CD8-positive, alpha-beta memory T cell (primary cell): ENCODE results near the gene RAB14. TPM values are rescaled to one million over a fixed set of nuclear protein-coding genes. Genes with fewer than 3 reads are reported as not detected.
A peak's percentile ranks its signal among the peaks of the same experiment; 100 is the strongest.

ENCODE experiments used
- CTCF ChIA-PET: fragments of 350-600 bp; sonication (Branson Sonifier 250); formaldehyde crosslinking; loops from one replicate; lab custom pipeline; 2021; ENCODE audit warnings: antibody characterized with exemption; lab: Charles Lee
- POLR2A ChIA-PET: fragments of 350-600 bp; sonication (Branson Sonifier 250); formaldehyde crosslinking; loops from one replicate; lab custom pipeline; 2021; ENCODE audit warnings: antibody characterized with exemption; lab: Charles Lee
- DNase-seq, 5 donors: peaks; one replicate each; pipeline versions ENCODE4 v3.0.0 to v3.0.0-alpha.2; 2020 to 2022; ENCODE audit warnings: mixed read lengths in 1 of 5
- H3K27ac ChIP-seq: one replicate; pipeline ENCODE4 v1.7.0; 2013; ENCODE audit warnings: low read depth, mild to moderate bottlenecking, low read length, moderate library complexity
- H3K27me3 ChIP-seq: 2 replicates; pipeline ENCODE4 v1.7.0; 2013; ENCODE audit warnings: low read length, mild to moderate bottlenecking; ENCODE audit not compliant: insufficient read depth, poor library complexity, severe bottlenecking
- H3K36me3 ChIP-seq: 2 replicates; pipeline ENCODE4 v1.7.0; 2013; ENCODE audit warnings: mild to moderate bottlenecking, low read length, moderate library complexity; ENCODE audit not compliant: insufficient read depth
- H3K4me1 ChIP-seq: 2 replicates; pipeline ENCODE4 v1.7.0; 2013; ENCODE audit warnings: mild to moderate bottlenecking, low read length, moderate library complexity; ENCODE audit not compliant: insufficient read depth
- H3K4me3 ChIP-seq: 2 replicates; pipeline ENCODE4 v1.7.0; 2013; ENCODE audit warnings: mild to moderate bottlenecking, low read length
- H3K9me3 ChIP-seq: 2 replicates; pipeline ENCODE4 v1.7.0; 2013; ENCODE audit warnings: mild to moderate bottlenecking, low read length
- H3K27ac Mint-ChIP-seq, 8 donors: one replicate each; pipeline ENCODE4 v1.8.0; 2020 to 2021; ENCODE audit warnings: mixed read lengths in 8 of 8, mild to moderate bottlenecking in 6 of 8, inconsistent platforms in 3 of 8, moderate library complexity in 3 of 8
- H3K27me3 Mint-ChIP-seq, 2 donors: one replicate each; pipeline ENCODE4 v1.8.0; 2020 to 2021; ENCODE audit warnings: mixed read lengths in 2 of 2, mild to moderate bottlenecking in 1 of 2, moderate library complexity in 1 of 2
- H3K36me3 Mint-ChIP-seq, 3 donors: one replicate each; pipeline ENCODE4 v1.8.0; 2020 to 2021; ENCODE audit warnings: mixed read lengths in 3 of 3, inconsistent platforms in 1 of 3, mild to moderate bottlenecking in 1 of 3
- H3K4me1 Mint-ChIP-seq, 3 donors: one replicate each; pipeline ENCODE4 v1.8.0; 2020 to 2021; ENCODE audit warnings: mixed read lengths in 3 of 3, inconsistent platforms in 1 of 3, mild to moderate bottlenecking in 1 of 3
- H3K4me3 Mint-ChIP-seq, 7 donors: one replicate each; pipeline ENCODE4 v1.8.0; 2020 to 2021; ENCODE audit warnings: mixed read lengths in 7 of 7, mild to moderate bottlenecking in 6 of 7, moderate library complexity in 4 of 7, inconsistent platforms in 2 of 7
- H3K9me3 Mint-ChIP-seq, 5 donors: one replicate each; pipeline ENCODE4 v1.8.0; 2020 to 2022; ENCODE audit warnings: mixed read lengths in 5 of 5, mild to moderate bottlenecking in 3 of 5, moderate library complexity in 2 of 5, inconsistent platforms in 1 of 5
- polyA plus RNA-seq: library from polyadenylated mRNA; unstranded; fragments of 300-500 nt; fragmentation: Illumina TruSeq; gene quantifications from one replicate; pipeline ENCODE4 v1.2.3, GENCODE V29; 2021
- total RNA-seq, 2 experiments: library from RNA; stranded (reverse); gene quantifications; one replicate each; pipeline ENCODE4 v1.2.3, GENCODE V29; 2021

Gene RAB14
- total and polyA plus RNA-seq, 3 experiments from 2014 or later = 51.0 to 85.4 (median 81.7) TPM

- POLR2A ChIA-PET = no interaction called here
- Histone ChIP-seq H3K36me3 (no peaks in the 10 kb centered on the region), H3K27ac (no peak overlapping the region), H3K4me1 (peaks cover 5% of the 10 kb centered on the region), H3K4me3 (no peak overlapping the region), H3K9me3 (no peaks in the 10 kb centered on the region), H3K27me3 (no peaks in the 10 kb centered on the region)
- Mint-ChIP-seq H3K4me1 (peaks cover 4 to 8% (median 6%) of the 10 kb centered on the region in 3 donors), H3K27me3 (peaks cover 0 to 1% of the 10 kb centered on the region in 2 donors), H3K27ac (no peak overlapping the region), H3K36me3 (peaks cover 5 to 11% (median 5%) of the 10 kb centered on the region in 3 donors), H3K9me3 (no peaks in the 10 kb centered on the region), H3K4me3 (no peak overlapping the region)
- DNase-seq = no peak
- CTCF ChIA-PET = interaction anchor here (0.8 to 1.6 kb wide), 3 partner anchors 12 to 102 kb away, joined by 3 to 4 read pairs (median 3); partner anchors contain the start of gene RAB14
Measured at GRCh38 chr9:121217609-121218292, 16.1 kb upstream of the RAB14 start.

GRCh38 chr9:121216271-121216805 lies 14.7 kb upstream of the RAB14 start:
- Mint-ChIP-seq H3K27ac (peak overlapping the region in 2 of 8 donors; percentile 24 to 30), H3K4me3 (no peak overlapping the region), H3K27me3 (peaks cover 0 to 1% of the 10 kb centered on the region in 2 donors), H3K9me3 (no peaks in the 10 kb centered on the region), H3K4me1 (peaks cover 4 to 6% (median 6%) of the 10 kb centered on the region in 3 donors), H3K36me3 (peaks cover 5 to 11% (median 5%) of the 10 kb centered on the region in 3 donors)
- Histone ChIP-seq H3K9me3 (no peaks in the 10 kb centered on the region), H3K36me3 (no peaks in the 10 kb centered on the region), H3K4me3 (no peak overlapping the region), H3K27ac (no peak overlapping the region), H3K4me1 (peaks cover 5% of the 10 kb centered on the region), H3K27me3 (no peaks in the 10 kb centered on the region)
- no peak for DNase-seq
- ChIA-PET POLR2A (no interaction called here), CTCF (interaction anchor here (1.0 to 1.1 kb wide), 2 partner anchors 95 to 103 kb away, joined by 3 to 4 read pairs; no protein-coding TSS in a partner anchor)

- Mint-ChIP-seq H3K27me3 (peaks cover 0 to 1% of the 10 kb centered on the region in 2 donors), H3K4me1 (peaks cover 4 to 6% (median 6%) of the 10 kb centered on the region in 3 donors), H3K9me3 (no peaks in the 10 kb centered on the region), H3K4me3 (no peak overlapping the region), H3K36me3 (peaks cover 5 to 11% (median 7%) of the 10 kb centered on the region in 3 donors), H3K27ac (peak overlapping the region in 2 of 8 donors; percentile 48 to 69)
- ChIA-PET POLR2A (no interaction called here), CTCF (interaction anchor here (0.7 to 3.3 kb wide), 9 partner anchors 9 to 640 kb away, joined by 3 to 20 read pairs (median 5); partner anchors contain the start of gene RAB14)
- DNase-seq = no peak
- Histone ChIP-seq H3K27me3 (no peaks in the 10 kb centered on the region), H3K36me3 (no peaks in the 10 kb centered on the region), H3K9me3 (no peaks in the 10 kb centered on the region), H3K27ac (no peak overlapping the region), H3K4me1 (peaks cover 5% of the 10 kb centered on the region), H3K4me3 (no peak overlapping the region)
Measured at GRCh38 chr9:121214005-121214404, 12.3 kb upstream of the RAB14 start.

GRCh38 chr9:121213136-121213806 lies 11.6 kb upstream of the RAB14 start:
- no peaks in the 10 kb centered on the region for H3K9me3 Mint-ChIP-seq
- H3K27ac Mint-ChIP-seq = peak overlapping the region in 2 of 8 donors; percentile 43 to 57
- DNase-seq = peak; percentile 42 to 73 (median 46)
- POLR2A ChIA-PET = no interaction called here
- H3K4me3 Mint-ChIP-seq = no peak overlapping the region
- peaks cover 5 to 11% (median 7%) of the 10 kb centered on the region in 3 donors for H3K36me3 Mint-ChIP-seq
- H3K27me3 Mint-ChIP-seq = peaks cover 0 to 1% of the 10 kb centered on the region in 2 donors
- H3K27ac ChIP-seq = no peak overlapping the region
- no peaks in the 10 kb centered on the region for H3K9me3 ChIP-seq
- H3K4me3 ChIP-seq = no peak overlapping the region
- peaks cover 5% of the 10 kb centered on the region for H3K4me1 ChIP-seq
- H3K36me3 ChIP-seq = no peaks in the 10 kb centered on the region
- no peaks in the 10 kb centered on the region for H3K27me3 ChIP-seq
- peaks cover 4 to 6% (median 6%) of the 10 kb centered on the region in 3 donors for H3K4me1 Mint-ChIP-seq
- CTCF ChIA-PET = interaction anchor here (0.7 to 3.3 kb wide), 13 partner anchors 9 to 639 kb away, joined by 3 to 20 read pairs (median 5); partner anchors contain the start of gene RAB14

- ChIA-PET POLR2A (no interaction called here), CTCF (no interaction called here)
- Mint-ChIP-seq H3K27me3 (peaks cover 0 to 1% of the 10 kb centered on the region in 2 donors), H3K27ac (no peak overlapping the region), H3K36me3 (peaks cover 0 to 4% (median 1%) of the 10 kb centered on the region in 3 donors), H3K4me1 (peaks cover 11 to 18% (median 18%) of the 10 kb centered on the region in 3 donors), H3K4me3 (no peak overlapping the region), H3K9me3 (no peaks in the 10 kb centered on the region)
- DNase-seq = no peak
- Histone ChIP-seq H3K4me1 (peaks cover 14% of the 10 kb centered on the region), H3K27ac (no peak overlapping the region), H3K27me3 (no peaks in the 10 kb centered on the region), H3K36me3 (no peaks in the 10 kb centered on the region), H3K4me3 (no peak overlapping the region), H3K9me3 (no peaks in the 10 kb centered on the region)
Measured at GRCh38 chr9:121210536-121210935, 8.9 kb upstream of the RAB14 start.

- H3K27me3 ChIP-seq = no peaks in the 10 kb centered on the region
- peaks cover 5 to 21% (median 18%) of the 10 kb centered on the region in 3 donors for H3K4me1 Mint-ChIP-seq
- ChIA-PET POLR2A (interaction anchor here (0.7 kb wide), 1 partner anchor 57 kb away, joined by 4 read pairs; no protein-coding TSS in a partner anchor), CTCF (no interaction called here)
- H3K36me3 ChIP-seq = no peaks in the 10 kb centered on the region
- no peak overlapping the region for H3K27ac ChIP-seq
- H3K27ac Mint-ChIP-seq = peak overlapping the region in 3 of 8 donors; percentile 48 to 60 (median 57)
- peaks cover 9% of the 10 kb centered on the region for H3K4me1 ChIP-seq
- peaks cover 0 to 2% (median 1%) of the 10 kb centered on the region in 3 donors for H3K36me3 Mint-ChIP-seq
- H3K9me3 ChIP-seq = no peaks in the 10 kb centered on the region
- H3K4me3 Mint-ChIP-seq = no peak overlapping the region
- H3K27me3 Mint-ChIP-seq = peaks cover 0 to under 1% of the 10 kb centered on the region in 2 donors
- H3K9me3 Mint-ChIP-seq = no peaks in the 10 kb centered on the region
- DNase-seq = no peak
- no peak overlapping the region for H3K4me3 ChIP-seq
Measured at GRCh38 chr9:121207371-121207940, 5.8 kb upstream of the RAB14 start.

- POLR2A ChIA-PET = no interaction called here
- Mint-ChIP-seq H3K4me1 (peaks cover 11 to 28% (median 25%) of the 10 kb centered on the region in 3 donors), H3K4me3 (no peak overlapping the region), H3K9me3 (no peaks in the 10 kb centered on the region), H3K27me3 (peaks cover 0 to 7% of the 10 kb centered on the region in 2 donors), H3K27ac (peak overlapping the region in 1 of 8 donors; percentile 60), H3K36me3 (peaks cover 0 to 5% (median 2%) of the 10 kb centered on the region in 3 donors)
- H3K4me3 ChIP-seq = no peak overlapping the region
- H3K36me3 ChIP-seq = no peaks in the 10 kb centered on the region
- no peak for DNase-seq
- no peak overlapping the region for H3K27ac ChIP-seq
- no peaks in the 10 kb centered on the region for H3K9me3 ChIP-seq
- no peaks in the 10 kb centered on the region for H3K27me3 ChIP-seq
- peaks cover 13% of the 10 kb centered on the region for H3K4me1 ChIP-seq
- CTCF ChIA-PET = no interaction called here
Measured at GRCh38 chr9:121206516-121207370, 5.1 kb upstream of the RAB14 start.
